ENCODE measurements around the gene AMOTL1. TPM values are rescaled to one million over a fixed set of nuclear protein-coding genes. Genes with fewer than 3 reads are reported as not detected.
"Not testable (repeated sequence)": the region's sequence is repeated elsewhere in the genome, so short reads cannot be mapped to it uniquely, and the experiment has no call there.

The AMOTL1 gene
- total RNA-seq, 1 donor from 2014 or later: 46.3 TPM

DNA sequence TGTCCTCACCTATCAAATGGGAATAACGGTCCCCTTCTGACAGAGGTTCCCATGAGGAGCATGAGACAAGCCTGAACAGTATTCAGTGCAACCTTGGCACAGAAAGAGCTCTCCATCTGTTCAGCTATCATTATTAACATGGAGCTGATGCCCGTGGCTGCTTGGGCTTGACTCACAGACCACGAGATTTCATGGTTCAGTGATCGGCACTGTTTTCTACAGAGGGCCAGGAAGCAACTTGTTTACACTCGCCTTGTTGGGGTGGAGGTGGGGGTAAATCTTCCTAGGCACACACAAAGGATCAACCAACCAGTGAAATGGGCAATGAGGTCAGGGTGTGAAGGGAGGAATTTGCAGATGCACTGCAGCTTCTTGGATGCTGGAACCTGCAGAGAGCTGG is 117.0 kb downstream of the AMOTL1 start:
- ATAC-seq (no peak), DNase-seq (no peak)
- intact Hi-C loops (cut with micrococcal nuclease): no loop called here

DNA sequence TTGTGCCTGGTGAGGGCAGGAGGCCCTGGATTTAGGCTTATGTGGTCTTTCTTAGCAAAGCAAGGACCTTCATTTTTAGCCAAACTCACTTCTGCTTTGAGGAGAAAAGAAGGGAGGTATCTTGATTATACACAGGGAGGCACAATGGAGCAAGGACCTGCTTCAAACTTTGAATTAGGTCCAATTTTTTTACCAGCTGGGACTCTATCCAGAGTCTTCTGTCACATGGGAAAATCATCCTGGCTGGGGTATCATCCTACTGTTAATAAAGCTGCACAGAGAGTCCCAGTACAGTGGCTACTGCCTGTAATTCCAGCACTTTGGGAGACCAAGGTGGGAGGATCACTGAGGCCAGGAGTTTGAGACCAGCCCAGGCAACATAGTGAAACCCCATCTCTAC is 117.4 kb downstream of the AMOTL1 start:
- DNase-seq (no peak), ATAC-seq (peak; percentile 53)
- intact Hi-C loops (cut with micrococcal nuclease): no loop called here

DNA sequence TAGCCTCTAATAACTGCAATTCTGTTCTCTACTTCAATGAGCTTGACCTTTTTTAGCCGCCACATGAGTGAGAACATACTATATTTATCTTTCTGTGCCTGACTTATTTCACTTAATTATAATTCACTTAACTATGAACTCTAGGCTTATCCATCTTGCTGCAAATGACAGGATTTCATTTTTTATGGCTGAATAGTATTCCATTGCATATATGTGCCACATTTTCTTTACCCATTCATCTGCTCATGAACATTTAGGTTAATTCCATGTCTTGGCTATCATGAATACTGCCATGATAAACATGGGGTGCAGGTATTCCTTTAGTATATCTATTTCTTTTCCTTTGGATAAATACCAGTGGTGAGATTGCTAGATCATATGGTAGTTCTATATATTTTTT is 120.0 kb downstream of the AMOTL1 start:
- intact Hi-C loops (cut with micrococcal nuclease): no loop called here
- ATAC-seq (no peak), DNase-seq (no peak)

DNA sequence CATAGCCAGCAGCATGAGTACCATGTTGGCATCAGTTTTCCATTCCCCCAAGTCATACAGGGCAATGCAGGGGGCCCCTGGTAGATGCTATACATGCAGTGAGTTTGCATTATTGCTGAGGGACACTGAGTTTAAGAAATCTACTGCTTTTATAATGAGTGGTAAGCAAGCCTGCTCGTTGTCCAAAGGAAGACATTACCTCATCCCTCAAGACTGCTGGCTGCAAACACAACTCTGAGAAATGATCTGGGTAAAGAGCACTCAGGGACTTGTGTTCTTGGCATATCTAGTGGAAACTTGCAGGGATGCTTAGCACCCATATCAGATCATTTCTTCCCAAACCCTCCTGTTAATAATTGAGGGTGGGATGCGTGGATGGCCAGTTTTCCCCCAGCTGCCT is 127.3 kb downstream of the AMOTL1 start:
- intact Hi-C loops (cut with micrococcal nuclease): loop anchor here (5.0 kb wide), 1 partner anchor 273 kb away; no protein-coding TSS in a partner anchor
- DNase-seq: no peak
- ATAC-seq: peak; percentile 65

DNA sequence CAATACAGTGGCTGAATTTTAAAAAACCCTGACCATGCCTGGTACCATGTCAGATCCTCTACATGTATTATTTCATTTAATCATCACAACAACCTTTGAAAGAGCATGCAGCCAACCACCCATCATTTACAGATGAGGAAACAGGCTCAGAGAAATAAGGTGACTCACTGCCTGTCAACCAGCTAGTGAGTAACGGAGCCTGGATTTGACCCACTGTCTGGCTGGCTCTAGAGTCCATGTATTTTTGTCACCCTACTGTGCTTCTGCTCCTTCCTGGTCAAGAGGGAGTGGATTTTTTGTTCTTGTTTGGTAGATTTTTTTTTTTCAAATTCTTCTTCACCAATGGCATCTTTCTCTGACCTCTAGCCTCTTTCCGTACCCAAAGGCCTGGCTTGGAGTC is 127.8 kb downstream of the AMOTL1 start:
- peak; percentile 17 for ATAC-seq
- intact Hi-C loops (cut with micrococcal nuclease): loop anchor here (5.0 kb wide), 1 partner anchor 274 kb away; no protein-coding TSS in a partner anchor
- DNase-seq: no peak

DNA sequence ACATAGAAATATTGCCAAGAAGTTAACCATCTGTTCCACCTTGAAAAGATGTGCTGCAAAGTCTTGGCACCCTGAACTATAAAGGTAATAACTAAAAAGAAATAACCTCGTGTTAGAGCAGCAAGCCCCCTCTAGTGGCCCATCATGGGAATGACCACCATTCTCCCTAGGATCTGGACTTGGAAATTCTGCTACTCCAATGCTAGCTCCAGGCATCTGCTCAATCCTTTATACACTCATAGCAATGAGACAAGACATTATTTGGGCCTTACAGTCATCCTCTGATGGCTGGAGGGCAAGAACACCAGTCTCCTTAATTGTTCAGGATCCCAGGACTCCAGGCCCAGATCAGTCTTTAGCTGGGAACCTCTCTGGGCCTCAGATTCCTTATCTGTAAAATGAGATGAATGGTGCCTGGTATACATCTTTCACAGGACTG is 129.2 kb downstream of the AMOTL1 start:
- ATAC-seq (peak; percentile 54), DNase-seq (peak; percentile 58)
- intact Hi-C loops (cut with micrococcal nuclease): loop anchor here (5.0 kb wide), 1 partner anchor 275 kb away; no protein-coding TSS in a partner anchor

DNA sequence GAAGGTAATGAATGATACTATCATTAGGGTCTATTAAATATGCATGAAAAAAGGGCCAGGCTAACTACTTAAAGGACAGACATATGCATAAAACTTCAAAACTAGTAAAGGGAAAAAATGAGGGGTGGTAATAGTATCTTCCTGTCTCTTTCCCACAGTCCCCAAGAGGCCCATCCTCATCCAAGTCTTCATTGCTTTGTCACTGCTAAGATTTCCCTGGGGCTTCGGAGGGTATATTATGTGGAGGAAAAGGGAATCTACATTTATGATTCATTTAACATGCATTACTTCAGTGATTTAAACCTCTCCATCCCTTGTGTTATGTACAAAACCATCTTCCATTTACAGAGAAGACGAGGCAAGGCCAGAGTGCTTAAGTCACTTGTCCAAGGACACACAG is 139.1 kb downstream of the AMOTL1 start:
- intact Hi-C loops (cut with micrococcal nuclease): no loop called here
- no peak for ATAC-seq
- DNase-seq: no peak

DNA sequence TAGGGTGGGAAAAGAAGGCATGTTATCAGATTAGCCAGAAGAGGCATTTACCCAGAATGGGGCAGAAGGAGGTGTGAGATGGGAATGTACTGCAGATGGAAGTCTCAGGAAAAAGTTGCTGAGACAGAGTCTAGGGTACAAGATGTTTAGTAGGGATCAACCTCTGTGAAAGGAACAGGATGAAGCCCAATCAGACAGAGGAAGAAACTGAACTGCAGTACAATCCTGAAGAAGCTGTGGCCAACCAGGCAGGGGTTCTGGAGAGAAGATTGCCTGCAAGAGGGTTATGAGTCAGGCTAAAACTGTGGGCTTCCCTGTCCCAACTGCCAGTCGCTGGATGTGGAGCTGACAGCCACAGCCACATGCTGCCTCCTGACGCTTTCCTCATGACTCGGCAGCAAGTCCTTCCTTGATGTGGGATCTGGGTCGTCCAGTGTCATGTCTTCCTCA is 141.2 kb downstream of the AMOTL1 start:
- ATAC-seq (no peak), DNase-seq (no peak)
- intact Hi-C loops (cut with micrococcal nuclease): no loop called here

DNA sequence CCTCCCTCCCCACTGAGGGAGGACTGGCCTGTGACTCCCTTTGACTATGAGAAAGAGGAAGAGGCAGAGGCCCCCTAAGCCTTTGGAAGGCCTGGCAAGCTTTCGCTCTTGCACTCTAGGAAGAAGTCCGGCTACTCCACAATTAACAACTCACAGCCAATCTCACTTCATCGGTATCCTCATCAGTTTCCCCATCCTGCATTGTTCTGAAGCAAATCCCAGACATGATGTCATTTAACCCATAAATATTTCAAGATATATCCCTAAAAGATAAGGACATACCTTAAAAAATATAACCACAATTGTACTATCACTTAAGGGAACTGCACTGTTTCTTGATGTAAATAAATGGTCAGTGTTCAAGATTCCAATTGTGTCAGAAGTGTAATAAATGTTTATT is 142.1 kb downstream of the AMOTL1 start:
- DNase-seq (no peak), ATAC-seq (no peak)
- intact Hi-C loops (cut with micrococcal nuclease): no loop called here

DNA sequence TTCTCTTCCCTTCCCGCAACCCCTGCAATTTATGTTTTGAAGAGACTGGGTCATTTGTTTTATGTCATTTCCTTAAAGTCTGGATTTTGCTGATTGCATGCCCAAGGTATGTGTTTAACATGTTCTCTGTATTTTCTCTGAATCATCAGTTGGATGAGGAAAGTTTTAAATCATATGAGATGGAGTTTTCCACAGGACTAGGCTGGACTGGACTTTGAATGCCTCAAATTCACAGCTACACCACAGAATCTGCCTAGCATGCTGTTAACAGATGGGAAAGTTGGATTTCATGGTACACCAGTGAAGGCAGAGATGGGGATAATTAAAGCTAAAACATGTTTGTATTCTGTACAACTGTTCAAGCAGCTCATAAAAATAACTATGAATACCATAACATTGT is 142.6 kb downstream of the AMOTL1 start:
- no peak for DNase-seq
- intact Hi-C loops (cut with micrococcal nuclease): no loop called here
- no peak for ATAC-seq

DNA sequence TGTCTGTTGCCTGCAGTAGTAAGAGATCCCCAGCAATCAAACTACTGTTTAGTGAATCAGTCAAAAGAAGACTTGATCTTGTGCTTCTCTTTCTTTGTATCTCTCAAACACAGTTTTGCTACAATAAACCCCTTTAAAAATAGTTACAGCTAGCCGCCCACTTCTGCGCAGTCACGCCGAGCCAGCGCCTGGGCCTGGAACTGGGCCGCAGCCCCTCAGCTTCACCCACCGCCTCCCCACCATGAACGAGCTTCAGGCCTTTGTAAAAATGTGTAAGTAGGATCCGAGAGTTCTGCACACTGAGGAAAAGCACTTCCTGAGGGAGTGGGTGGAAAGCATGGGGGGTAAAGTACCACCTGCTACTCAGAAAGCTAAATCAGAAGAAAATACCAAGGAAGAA is 144.7 kb downstream of the AMOTL1 start:
- no peak for DNase-seq
- intact Hi-C loops (cut with micrococcal nuclease): no loop called here
- no peak for ATAC-seq

DNA sequence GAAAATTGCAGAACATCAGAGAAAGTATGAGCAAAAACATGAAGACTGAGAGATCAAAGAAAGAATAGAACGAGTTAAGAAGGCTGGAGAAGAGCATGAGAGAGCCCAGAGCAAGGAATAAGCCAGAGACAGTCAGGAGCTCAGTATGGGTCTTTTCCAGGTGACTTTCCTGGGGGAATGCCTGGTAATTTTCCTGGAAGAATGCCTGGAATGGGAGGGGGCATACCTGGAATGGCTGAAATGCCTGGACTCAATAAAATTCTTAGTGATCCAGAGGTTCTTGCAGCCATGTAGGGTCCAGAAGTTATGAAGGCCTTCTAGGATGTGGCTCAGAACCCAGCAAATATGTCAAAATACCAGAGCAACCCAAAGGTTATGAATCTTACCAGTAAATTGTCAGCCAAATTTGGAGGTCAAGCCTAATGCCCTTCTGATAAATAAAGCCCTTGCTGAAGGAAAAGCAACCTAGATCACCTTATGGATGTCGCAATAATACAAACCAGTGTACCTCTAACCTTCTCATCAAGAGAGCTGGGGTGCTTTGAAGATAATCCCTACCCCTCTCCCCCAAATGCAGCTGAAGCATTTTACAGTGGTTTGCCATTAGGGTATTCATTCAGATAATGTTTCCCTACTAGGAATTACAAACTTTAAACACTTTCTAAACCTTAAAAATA is 145.7 kb downstream of the AMOTL1 start:
- DNase-seq; intact Hi-C loops (cut with micrococcal nuclease); ATAC-seq: not testable (repeated sequence)

DNA sequence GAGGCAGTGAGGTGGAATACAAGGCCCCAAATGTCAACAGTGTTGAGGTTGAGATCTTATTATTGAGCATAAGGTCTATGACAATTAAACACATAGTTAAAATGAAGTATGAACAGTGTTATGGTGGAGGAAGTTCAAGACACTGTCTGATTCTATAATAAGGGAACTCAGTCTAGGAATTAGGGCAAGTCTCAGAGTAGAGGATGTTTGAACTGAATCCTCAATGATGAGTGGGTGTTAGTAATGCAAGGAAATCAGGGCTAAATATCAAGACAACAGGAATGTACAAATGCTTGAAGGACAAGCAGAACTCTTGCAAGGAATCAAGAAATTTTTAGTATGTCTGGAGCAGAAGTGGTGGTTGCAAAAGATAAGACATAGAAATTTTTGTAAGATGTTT is 152.2 kb downstream of the AMOTL1 start:
- ATAC-seq (no peak), DNase-seq (no peak)
- intact Hi-C loops (cut with micrococcal nuclease): no loop called here

DNA sequence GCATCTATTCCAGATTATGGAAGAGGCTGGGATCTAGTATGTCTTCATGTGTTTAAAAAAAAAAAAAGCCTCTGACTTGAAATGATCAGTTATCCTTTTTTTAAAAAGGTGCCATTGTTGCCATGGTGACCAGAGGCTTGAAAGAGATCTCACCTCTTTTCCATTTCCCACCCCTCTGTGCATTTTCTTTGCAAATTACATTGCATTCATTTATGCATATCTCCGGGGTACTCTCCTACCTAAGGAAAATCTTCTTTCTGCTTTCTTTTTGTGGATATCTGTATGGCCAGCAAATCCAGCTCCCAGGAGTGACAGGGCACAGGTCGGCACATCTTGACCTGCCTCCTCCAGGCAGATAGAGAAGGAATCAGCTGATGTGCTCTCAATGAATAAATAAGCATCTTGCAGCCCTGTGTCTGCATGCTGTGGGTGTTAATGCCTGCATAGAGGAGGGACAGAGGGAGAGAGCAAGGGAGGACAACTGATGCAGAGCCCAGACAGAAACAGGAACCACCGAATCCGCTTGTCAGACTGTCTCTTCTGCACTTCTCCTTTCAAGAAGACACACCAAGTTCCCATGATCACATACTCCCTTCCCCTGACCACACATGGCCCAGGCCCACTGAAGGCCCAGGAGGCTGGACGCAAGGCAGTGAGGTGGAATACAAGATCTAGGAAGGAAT is 154.3 kb downstream of the AMOTL1 start:
- DNase-seq: no peak
- ATAC-seq: no peak
- intact Hi-C loops (cut with micrococcal nuclease): no loop called here

DNA sequence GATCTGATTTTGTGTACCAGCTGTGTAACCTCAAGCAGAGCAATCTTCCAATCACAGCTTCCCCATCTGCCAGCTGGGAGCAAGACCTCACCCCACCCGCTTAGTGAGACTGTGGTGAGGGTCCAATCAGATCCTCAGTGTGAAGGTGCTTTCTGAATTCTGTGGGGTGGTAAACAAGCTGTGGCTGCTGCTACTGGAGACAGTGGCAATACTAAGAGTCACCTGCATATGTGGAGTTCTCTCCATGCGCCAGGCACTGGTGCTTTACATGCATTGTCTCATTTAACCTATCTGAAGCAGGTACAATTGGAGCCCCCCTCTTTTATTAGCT is 154.8 kb downstream of the AMOTL1 start:
- intact Hi-C loops (cut with micrococcal nuclease): no loop called here
- ATAC-seq: no peak

DNA sequence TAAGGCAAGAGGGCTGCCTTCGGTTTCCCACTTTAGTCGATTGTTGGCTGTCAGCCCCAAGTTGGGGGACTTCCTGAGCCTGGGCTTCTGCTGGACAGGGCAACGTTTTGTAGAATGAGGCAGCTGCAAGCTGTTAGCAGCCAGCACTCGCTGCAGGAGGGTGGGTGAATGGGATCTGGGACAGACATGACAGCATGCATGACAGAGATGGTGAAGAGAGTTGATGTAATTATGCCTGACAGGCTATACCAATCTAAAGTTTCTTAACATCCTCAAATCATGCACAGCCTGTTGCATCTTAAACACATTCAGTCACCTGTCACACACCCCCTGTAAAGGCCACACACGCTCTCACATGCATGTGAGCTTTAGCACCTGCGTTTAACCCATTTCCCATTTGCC is 156.0 kb downstream of the AMOTL1 start:
- no peak for ATAC-seq
- DNase-seq: no peak
- intact Hi-C loops (cut with micrococcal nuclease): no loop called here

More for the DNA sequence above, 154.8 kb downstream of the AMOTL1 start:
- DNase-seq: no peak

DNA sequence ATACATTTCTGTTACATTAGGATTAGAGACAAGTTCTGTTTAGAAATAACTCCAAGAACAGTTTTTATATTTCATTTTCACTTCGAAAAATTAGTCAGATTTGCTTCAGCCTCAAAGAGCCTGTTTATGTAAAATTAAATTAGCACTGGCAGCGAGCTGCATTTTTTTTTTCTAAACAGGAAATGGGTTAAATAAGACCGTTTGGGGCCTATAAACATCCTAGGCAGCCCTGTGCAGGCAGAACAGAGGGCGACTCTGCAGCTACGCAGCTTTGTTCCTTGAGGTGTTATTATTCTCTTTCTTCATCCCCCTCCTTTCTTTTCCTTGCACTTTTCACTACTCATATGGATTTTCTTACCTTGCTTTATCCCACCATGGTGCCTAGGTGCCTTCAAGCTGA is 156.5 kb downstream of the AMOTL1 start:
- DNase-seq: no peak
- intact Hi-C loops (cut with micrococcal nuclease): no loop called here
- no peak for ATAC-seq

DNA sequence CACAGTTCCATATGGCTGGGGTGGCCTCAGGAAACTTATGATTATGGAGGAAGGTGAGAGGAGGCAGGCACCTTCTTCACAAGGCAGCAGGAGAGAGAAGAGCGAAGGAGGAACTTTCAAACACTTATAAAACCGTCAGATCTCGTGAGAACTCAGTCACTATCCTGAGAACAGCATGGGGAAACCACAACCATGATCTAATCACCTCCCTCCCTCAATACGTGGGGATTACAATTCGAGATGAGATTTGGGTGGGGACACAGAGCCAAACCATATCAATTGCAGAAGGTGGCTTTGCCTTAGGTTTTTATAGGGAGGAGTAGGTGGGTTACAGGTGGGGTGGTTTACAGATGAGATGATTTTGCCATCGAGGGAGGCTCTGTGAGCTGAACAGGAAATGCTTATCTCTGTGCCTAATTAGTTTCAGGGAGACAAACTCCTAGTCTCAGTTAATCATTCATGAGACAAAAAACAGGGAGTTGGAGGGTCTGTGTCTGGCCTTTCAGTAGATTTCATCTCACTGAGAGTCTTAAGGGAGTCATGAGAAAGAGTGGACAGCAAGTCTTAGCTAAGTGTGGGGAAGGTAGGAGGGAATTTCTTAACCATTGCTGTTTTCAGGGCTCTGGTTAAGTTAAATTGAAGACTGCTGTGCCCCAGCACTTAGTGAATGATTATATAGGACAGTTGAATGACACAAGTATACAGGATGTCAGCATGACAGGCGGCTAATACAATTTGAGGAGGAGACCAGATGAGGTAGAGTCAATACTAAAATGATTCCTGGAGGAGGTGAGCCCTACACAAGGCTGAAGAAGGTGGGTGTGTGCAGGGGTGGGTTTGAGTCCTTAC is 157.5 kb downstream of the AMOTL1 start:
- intact Hi-C loops (cut with micrococcal nuclease): no loop called here
- ATAC-seq (no peak), DNase-seq (no peak)

DNA sequence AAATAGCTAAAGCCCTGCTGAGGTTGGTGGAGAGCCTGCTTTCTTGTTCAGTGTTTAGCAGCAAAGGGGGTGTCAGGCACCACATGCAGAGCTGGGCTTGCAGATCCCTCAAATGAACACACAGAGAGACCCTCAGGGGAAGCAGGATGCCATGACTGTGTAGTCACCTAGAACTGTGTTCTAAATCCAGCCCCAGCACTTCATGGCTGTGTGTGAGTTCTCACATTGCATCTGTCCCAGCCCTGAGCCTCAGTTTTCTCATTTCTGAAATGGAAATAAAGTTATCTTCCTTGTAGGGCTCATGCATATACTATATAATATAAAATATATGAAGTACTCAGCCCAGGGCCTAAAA is 158.1 kb downstream of the AMOTL1 start:
- DNase-seq: no peak
- intact Hi-C loops (cut with micrococcal nuclease): no loop called here
- ATAC-seq: peak; percentile 7

Data from left ventricle myocardium superior (tissue), 1 donor.